ENCODE results near the gene PIK3R2. TPM values are rescaled to one million over a fixed set of nuclear protein-coding genes. Genes with fewer than 3 reads are reported as not detected.
"Not testable (repeated sequence)": the region's sequence is repeated elsewhere in the genome, so short reads cannot be mapped to it uniquely, and the experiment has no call there.

PIK3R2 gene
- total RNA-seq, 2 experiments from 2014 or later, result 8.0 to 11.2 TPM

- ATAC-seq (no peak), DNase-seq (no peak)
- Mint-ChIP-seq H3K4me1 (peaks cover 35% of the 10 kb centered on the region), H3K4me3 (no peak overlapping the region), H3K27me3 (no peaks in the 10 kb centered on the region), H3K27ac (no peak overlapping the region), H3K9me3 (ENCODE audit: low read depth) (no peaks in the 10 kb centered on the region), H3K36me3 (peaks cover 31% of the 10 kb centered on the region)
- CTCF ChIA-PET, result interaction anchor here (0.5 to 1.4 kb wide), 4 partner anchors 11 to 154 kb away, joined by 3 to 5 read pairs (median 4); no protein-coding TSS in a partner anchor
Observed at GRCh38 chr19:18149596-18149975, 3.4 kb upstream of the PIK3R2 start.

- peaks cover 22% of the 10 kb centered on the region for H3K36me3 Mint-ChIP-seq
- peaks cover 35% of the 10 kb centered on the region for H3K4me1 Mint-ChIP-seq
- CTCF ChIA-PET, result interaction anchor here (0.6 to 3.1 kb wide), 16 partner anchors 10 to 237 kb away, joined by 3 to 47 read pairs (median 5); partner anchors contain the start of genes CCDC124, IL12RB1 and RAB3A
- no peak for ATAC-seq
- no peaks in the 10 kb centered on the region for H3K9me3 Mint-ChIP-seq (ENCODE audit: low read depth)
- H3K4me3 Mint-ChIP-seq, result peak overlapping the region; percentile 84
- H3K27ac Mint-ChIP-seq, result peak overlapping the region; percentile 93
- no peak for DNase-seq
- no peaks in the 10 kb centered on the region for H3K27me3 Mint-ChIP-seq
Observed at GRCh38 chr19:18150776-18151624, 2.0 kb upstream of the PIK3R2 start.

- H3K4me1 Mint-ChIP-seq, result peaks cover 35% of the 10 kb centered on the region
- CTCF ChIA-PET, result interaction anchor here (0.8 to 3.1 kb wide), 18 partner anchors 8 to 293 kb away, joined by 3 to 47 read pairs (median 5); partner anchors contain the start of genes RAB3A and RPL18A
- H3K27me3 Mint-ChIP-seq, result no peaks in the 10 kb centered on the region
- ATAC-seq (peak; percentile 80), DNase-seq (peak; percentile 100)
- H3K36me3 Mint-ChIP-seq, result peaks cover 16% of the 10 kb centered on the region
- H3K4me3 Mint-ChIP-seq, result peak overlapping the region; percentile 84
- no peaks in the 10 kb centered on the region for H3K9me3 Mint-ChIP-seq (ENCODE audit: low read depth)
- peak overlapping the region; percentile 93 for H3K27ac Mint-ChIP-seq
Observed at GRCh38 chr19:18152442-18152816, 534 bp upstream of the PIK3R2 start.

- ATAC-seq, result no peak
- DNase-seq, result peak; percentile 47
- peaks cover 31% of the 10 kb centered on the region for H3K4me1 Mint-ChIP-seq
- peak overlapping the region; percentile 40 for H3K27ac Mint-ChIP-seq
- H3K27me3 Mint-ChIP-seq, result no peaks in the 10 kb centered on the region
- CTCF ChIA-PET, result interaction anchor here (1.0 to 2.6 kb wide), 2 partner anchors 40 to 43 kb away, joined by 4 to 8 read pairs; no protein-coding TSS in a partner anchor
- no peaks in the 10 kb centered on the region for H3K9me3 Mint-ChIP-seq (ENCODE audit: low read depth)
- peaks cover 11% of the 10 kb centered on the region for H3K36me3 Mint-ChIP-seq
- peak overlapping the region; percentile 84 for H3K4me3 Mint-ChIP-seq
Observed at GRCh38 chr19:18153556-18154134, 682 bp downstream of the PIK3R2 start.

GRCh38 chr19:18155095-18156087 lies 2.4 kb downstream of the PIK3R2 start:
- Mint-ChIP-seq H3K36me3 (peaks cover 4% of the 10 kb centered on the region), H3K4me3 (no peak overlapping the region), H3K27me3 (no peaks in the 10 kb centered on the region), H3K4me1 (peaks cover 26% of the 10 kb centered on the region), H3K27ac (no peak overlapping the region), H3K9me3 (ENCODE audit: low read depth) (no peaks in the 10 kb centered on the region)
- ATAC-seq (no peak), DNase-seq (no peak)
- CTCF ChIA-PET, result interaction anchor here (0.6 to 2.6 kb wide), 4 partner anchors 13 to 43 kb away, joined by 3 to 8 read pairs (median 3); no protein-coding TSS in a partner anchor

GRCh38 chr19:18156268-18156667 lies 3.3 kb downstream of the PIK3R2 start:
- CTCF ChIA-PET, result interaction anchor here (0.6 to 2.6 kb wide), 3 partner anchors 12 to 44 kb away, joined by 3 to 8 read pairs (median 3); no protein-coding TSS in a partner anchor
- ATAC-seq (no peak), DNase-seq (no peak)
- Mint-ChIP-seq H3K27ac (no peak overlapping the region), H3K9me3 (ENCODE audit: low read depth) (no peaks in the 10 kb centered on the region), H3K36me3 (no peaks in the 10 kb centered on the region), H3K4me1 (peaks cover 27% of the 10 kb centered on the region), H3K27me3 (no peaks in the 10 kb centered on the region), H3K4me3 (no peak overlapping the region)

GRCh38 chr19:18156841-18157464 lies 4.0 kb downstream of the PIK3R2 start:
- ATAC-seq (no peak), DNase-seq (no peak)
- H3K36me3 Mint-ChIP-seq, result no peaks in the 10 kb centered on the region
- no peaks in the 10 kb centered on the region for H3K9me3 Mint-ChIP-seq (ENCODE audit: low read depth)
- H3K27me3 Mint-ChIP-seq, result no peaks in the 10 kb centered on the region
- CTCF ChIA-PET, result no interaction called here
- no peak overlapping the region for H3K27ac Mint-ChIP-seq
- H3K4me1 Mint-ChIP-seq, result peaks cover 22% of the 10 kb centered on the region
- no peak overlapping the region for H3K4me3 Mint-ChIP-seq

- H3K4me1 Mint-ChIP-seq, result peaks cover 17% of the 10 kb centered on the region
- no peaks in the 10 kb centered on the region for H3K9me3 Mint-ChIP-seq (ENCODE audit: low read depth)
- no peak overlapping the region for H3K4me3 Mint-ChIP-seq
- CTCF ChIA-PET, result interaction anchor here (1.1 to 1.2 kb wide), 2 partner anchors 10 to 45 kb away, joined by 3 read pairs; no protein-coding TSS in a partner anchor
- ATAC-seq, result no peak
- H3K36me3 Mint-ChIP-seq, result no peaks in the 10 kb centered on the region
- H3K27ac Mint-ChIP-seq, result no peak overlapping the region
- H3K27me3 Mint-ChIP-seq, result no peaks in the 10 kb centered on the region
- DNase-seq, result no peak
Observed at GRCh38 chr19:18157465-18158063, 4.6 kb downstream of the PIK3R2 start.

- Mint-ChIP-seq H3K9me3 (ENCODE audit: low read depth) (no peaks in the 10 kb centered on the region), H3K4me1 (peaks cover 15% of the 10 kb centered on the region)
- no peak for ATAC-seq
Observed at GRCh38 chr19:18158467-18158866, 5.5 kb downstream of the PIK3R2 start.

GRCh38 chr19:18159059-18159616 lies 6.2 kb downstream of the PIK3R2 start:
- CTCF ChIA-PET, result interaction anchor here (4.2 kb wide), 1 partner anchor 47 kb away, joined by 36 read pairs; no protein-coding TSS in a partner anchor
- H3K4me3 Mint-ChIP-seq; H3K27me3 Mint-ChIP-seq; H3K27ac Mint-ChIP-seq; H3K36me3 Mint-ChIP-seq; DNase-seq; H3K9me3 Mint-ChIP-seq (ENCODE audit: low read depth); ATAC-seq: not testable (repeated sequence)
- peaks cover 11% of the 10 kb centered on the region for H3K4me1 Mint-ChIP-seq

More at GRCh38 chr19:18158467-18158866, 5.5 kb downstream of the PIK3R2 start:
- Mint-ChIP-seq H3K36me3 (no peaks in the 10 kb centered on the region), H3K27me3 (no peaks in the 10 kb centered on the region), H3K27ac (no peak overlapping the region), H3K4me3 (no peak overlapping the region)
- DNase-seq, result no peak
- CTCF ChIA-PET, result interaction anchor here (1.1 to 1.2 kb wide), 2 partner anchors 9 to 45 kb away, joined by 3 read pairs; no protein-coding TSS in a partner anchor

- DNase-seq (no peak), ATAC-seq (no peak)
- Mint-ChIP-seq H3K4me3 (no peak overlapping the region), H3K27ac (peak overlapping the region; percentile 55), H3K9me3 (ENCODE audit: low read depth) (no peaks in the 10 kb centered on the region), H3K4me1 (peaks cover 7% of the 10 kb centered on the region), H3K36me3 (no peaks in the 10 kb centered on the region), H3K27me3 (no peaks in the 10 kb centered on the region)
- CTCF ChIA-PET, result interaction anchor here (1.2 to 4.2 kb wide), 12 partner anchors 8 to 159 kb away, joined by 3 to 36 read pairs (median 6); partner anchors contain the start of genes IFI30, MAST3 and PIK3R2
Observed at GRCh38 chr19:18159810-18160209, 6.8 kb downstream of the PIK3R2 start.

All from activated CD8-positive, alpha-beta memory T cell treated with anti-CD3 and anti-CD28 coated beads, Interleukin-2, amount 10 ng/mL, durations not matched to agents 7 days and 5 days (primary cell).